ENCODE results near the gene MIS18A.

DNA sequence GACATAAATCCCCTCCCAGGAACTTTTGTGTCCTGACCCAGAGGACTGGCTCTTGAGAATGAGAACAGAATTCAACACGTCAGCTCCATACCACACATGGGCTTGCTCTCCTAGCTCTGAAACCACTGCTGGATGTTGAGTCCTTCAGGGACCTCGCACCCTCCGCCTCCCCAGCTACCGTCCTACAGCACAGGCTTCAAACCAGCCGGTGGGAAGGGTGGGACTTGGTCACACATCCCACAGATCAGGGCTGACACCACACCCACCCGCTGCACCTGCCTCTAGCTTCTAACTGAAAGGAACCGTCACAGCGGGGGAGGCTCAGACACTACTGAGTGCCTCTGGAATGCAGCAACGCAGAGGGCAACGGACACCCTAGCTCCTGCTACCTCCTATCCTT is 43.8 kb upstream of the MIS18A start:
- no peak for TF ChIP-seq ZNF384 (IDR thresholded peaks at IDR 0.05)
- no peak for TF ChIP-seq SP1 (IDR thresholded peaks at IDR 0.05)
- no peak for TF ChIP-seq TARDBP (IDR thresholded peaks at IDR 0.05)
- TF ChIP-seq BHLHE40 (IDR thresholded peaks at IDR 0.05; ENCODE audit: borderline replicate concordance): no peak
- TF ChIP-seq FOXK2 (IDR thresholded peaks at IDR 0.05): no peak
- no peak for TF ChIP-seq NFRKB (IDR thresholded peaks at IDR 0.05)
- TF ChIP-seq SUZ12 (IDR thresholded peaks at IDR 0.05): no peak
- TF ChIP-seq FOXM1 (IDR thresholded peaks at IDR 0.05; ENCODE audit: borderline replicate concordance): no peak

Measured in HEK293T (cell line).